ENCODE data around the gene PRKAB1.

DNA sequence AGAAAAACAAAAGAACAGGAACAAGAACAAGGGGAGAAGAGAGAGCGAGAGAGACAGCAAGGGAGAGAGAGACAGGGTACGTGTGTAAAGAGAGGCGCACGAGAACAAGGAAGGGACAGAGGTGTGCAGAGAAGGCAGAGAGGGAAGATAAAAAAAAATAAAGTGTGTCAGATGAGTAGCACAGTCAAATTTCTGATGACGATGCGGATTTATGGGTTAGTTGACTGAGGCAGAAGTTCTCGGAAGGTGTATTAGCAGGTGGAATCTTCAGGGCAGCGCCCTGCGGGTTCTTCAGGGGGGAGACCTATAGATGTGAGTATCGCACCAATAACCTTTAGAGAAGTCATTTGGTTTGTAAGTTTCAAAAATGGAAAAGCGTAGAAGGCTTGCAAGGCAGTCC lies 44.8 kb downstream of the PRKAB1 start:
- TF ChIP-seq POLR2AphosphoS5 (IDR thresholded peaks at IDR 0.05; ENCODE audit: low read depth, low read length), result no peak
- TF ChIP-seq TAF1 (IDR thresholded peaks at IDR 0.05; ENCODE audit: borderline replicate concordance, insufficient read depth, low read length), result no peak
- TF ChIP-seq, protein P1, sequence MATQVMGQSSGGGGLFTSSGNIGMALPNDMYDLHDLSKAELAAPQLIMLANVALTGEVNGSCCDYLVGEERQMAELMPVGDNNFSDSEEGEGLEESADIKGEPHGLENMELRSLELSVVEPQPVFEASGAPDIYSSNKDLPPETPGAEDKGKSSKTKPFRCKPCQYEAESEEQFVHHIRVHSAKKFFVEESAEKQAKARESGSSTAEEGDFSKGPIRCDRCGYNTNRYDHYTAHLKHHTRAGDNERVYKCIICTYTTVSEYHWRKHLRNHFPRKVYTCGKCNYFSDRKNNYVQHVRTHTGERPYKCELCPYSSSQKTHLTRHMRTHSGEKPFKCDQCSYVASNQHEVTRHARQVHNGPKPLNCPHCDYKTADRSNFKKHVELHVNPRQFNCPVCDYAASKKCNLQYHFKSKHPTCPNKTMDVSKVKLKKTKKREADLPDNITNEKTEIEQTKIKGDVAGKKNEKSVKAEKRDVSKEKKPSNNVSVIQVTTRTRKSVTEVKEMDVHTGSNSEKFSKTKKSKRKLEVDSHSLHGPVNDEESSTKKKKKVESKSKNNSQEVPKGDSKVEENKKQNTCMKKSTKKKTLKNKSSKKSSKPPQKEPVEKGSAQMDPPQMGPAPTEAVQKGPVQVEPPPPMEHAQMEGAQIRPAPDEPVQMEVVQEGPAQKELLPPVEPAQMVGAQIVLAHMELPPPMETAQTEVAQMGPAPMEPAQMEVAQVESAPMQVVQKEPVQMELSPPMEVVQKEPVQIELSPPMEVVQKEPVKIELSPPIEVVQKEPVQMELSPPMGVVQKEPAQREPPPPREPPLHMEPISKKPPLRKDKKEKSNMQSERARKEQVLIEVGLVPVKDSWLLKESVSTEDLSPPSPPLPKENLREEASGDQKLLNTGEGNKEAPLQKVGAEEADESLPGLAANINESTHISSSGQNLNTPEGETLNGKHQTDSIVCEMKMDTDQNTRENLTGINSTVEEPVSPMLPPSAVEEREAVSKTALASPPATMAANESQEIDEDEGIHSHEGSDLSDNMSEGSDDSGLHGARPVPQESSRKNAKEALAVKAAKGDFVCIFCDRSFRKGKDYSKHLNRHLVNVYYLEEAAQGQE (IDR thresholded peaks at IDR 0.05; ENCODE audit: insufficient read depth in 1 of 2, low read depth in 2 of 2, low read length in 2 of 2), result no peak

Data from PFSK-1 (cell line).